Measurements from ENCODE around the gene MYMK. TPM values are rescaled to one million over a fixed set of nuclear protein-coding genes. Genes with fewer than 3 reads are reported as not detected.

The MYMK gene, protein sequence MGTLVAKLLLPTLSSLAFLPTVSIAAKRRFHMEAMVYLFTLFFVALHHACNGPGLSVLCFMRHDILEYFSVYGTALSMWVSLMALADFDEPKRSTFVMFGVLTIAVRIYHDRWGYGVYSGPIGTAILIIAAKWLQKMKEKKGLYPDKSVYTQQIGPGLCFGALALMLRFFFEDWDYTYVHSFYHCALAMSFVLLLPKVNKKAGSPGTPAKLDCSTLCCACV
- total RNA-seq = not detected

GRCh38 chr9:133524679-133525228 lies at the start of gene MYMK:
Gene MYMK, minus strand, starts transcription at chr9:133524959. Its CDS starts 115 bp downstream, at chr9:133524844.
- intact Hi-C loops (cut with DNase I) = no loop called here

DNA sequence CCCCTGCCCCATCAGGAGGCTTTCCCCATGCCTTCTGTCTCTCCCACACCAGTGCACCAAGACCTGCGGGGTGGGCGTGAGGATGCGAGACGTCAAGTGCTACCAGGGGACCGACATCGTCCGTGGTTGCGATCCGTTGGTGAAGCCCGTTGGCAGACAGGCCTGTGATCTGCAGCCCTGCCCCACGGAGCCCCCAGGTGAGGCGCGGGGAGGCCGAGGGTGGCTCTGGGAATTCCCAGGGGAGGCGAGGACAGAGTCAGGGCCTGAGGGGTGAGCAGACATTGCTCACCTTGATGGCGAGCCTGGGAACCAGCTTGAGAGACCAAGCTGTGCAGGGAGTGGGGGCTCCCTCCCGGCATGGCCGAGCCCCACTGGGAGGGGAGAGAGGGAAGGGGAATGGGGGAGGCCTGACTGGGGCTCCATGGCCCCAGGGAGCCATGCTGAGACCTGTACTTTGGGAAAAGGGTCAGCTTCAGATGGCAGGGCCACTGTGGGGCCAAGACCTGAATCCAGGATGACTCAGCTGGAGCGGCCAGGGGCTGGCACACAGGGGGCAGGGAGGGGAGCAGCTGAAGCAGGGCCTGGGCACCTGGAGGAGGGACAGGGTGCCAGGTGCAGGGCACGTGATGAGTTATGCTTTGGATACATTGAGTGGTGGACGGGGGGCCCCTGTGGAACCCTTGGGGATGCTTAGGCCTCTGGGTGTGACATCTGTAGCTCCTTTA lies 49.2 kb upstream of the MYMK start:
- Histone ChIP-seq H3K4me3 (no peak overlapping the region), H3K27ac (no peak overlapping the region), H3K27me3 (no peaks in the 10 kb centered on the region), H3K9me3 (no peaks in the 10 kb centered on the region), H3K4me1 (peaks cover 17% of the 10 kb centered on the region), H3K36me3 (no peaks in the 10 kb centered on the region)
- intact Hi-C loops (cut with DNase I) = no loop called here
- DNase-seq (ENCODE audit: extremely low spot score in 2 of 2) = no peak
- no peak for TF ChIP-seq POLR2A (IDR thresholded peaks at IDR 0.05)

More at GRCh38 chr9:133524679-133525228, at the start of gene MYMK:
- Histone ChIP-seq H3K27me3 (no peaks in the 10 kb centered on the region), H3K4me1 (peaks cover 24% of the 10 kb centered on the region), H3K4me3 (no peak within 1 kb of the TSS), H3K27ac (no peak within 1 kb of the TSS), H3K36me3 (no peaks in the 10 kb centered on the region), H3K9me3 (no peaks in the 10 kb centered on the region)
- DNase-seq (ENCODE audit: extremely low spot score in 2 of 2) = no peak
- no peak for TF ChIP-seq POLR2AphosphoS5 (IDR thresholded peaks at IDR 0.05; ENCODE audit: insufficient read depth in 1 of 2, low read depth in 1 of 2)
- TF ChIP-seq CTCF (IDR thresholded peaks at IDR 0.05) = no peak
- TF ChIP-seq POLR2A (IDR thresholded peaks at IDR 0.05) = no peak

DNA sequence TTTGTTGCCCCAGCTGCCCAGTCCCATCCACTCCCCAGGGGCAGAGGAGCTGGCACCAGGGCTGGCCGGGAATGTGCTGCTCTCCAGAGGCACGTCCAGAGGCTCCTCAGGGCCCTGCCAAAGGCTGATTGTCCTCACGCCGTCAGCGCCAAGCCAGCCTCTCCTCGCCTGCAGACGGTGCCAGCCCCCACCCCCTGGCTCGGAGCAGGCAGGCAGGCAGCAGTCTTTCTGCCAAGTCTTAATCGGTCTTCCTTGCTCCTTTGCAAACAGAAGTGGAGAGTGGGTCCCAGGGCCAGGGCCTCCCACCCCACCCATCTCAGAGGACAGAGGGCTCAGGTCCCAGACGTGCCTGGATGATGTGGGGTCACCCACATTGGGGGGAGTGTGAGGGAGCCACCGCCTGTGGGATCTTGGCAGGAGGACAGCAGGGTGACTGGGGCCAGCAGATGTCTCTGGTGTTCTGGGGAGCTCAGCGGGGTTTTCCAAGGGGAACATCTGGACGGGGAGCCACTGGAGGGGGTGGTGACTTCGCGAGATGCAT lies 48.1 kb upstream of the MYMK start:
- DNase-seq (ENCODE audit: extremely low spot score in 2 of 2) = no peak
- TF ChIP-seq CTCF (IDR thresholded peaks at IDR 0.05) (no peak), POLR2A (IDR thresholded peaks at IDR 0.05) (no peak), POLR2AphosphoS5 (IDR thresholded peaks at IDR 0.05; ENCODE audit: insufficient read depth in 1 of 2, low read depth in 1 of 2) (no peak)
- no peak overlapping the region for H3K4me3 ChIP-seq
- H3K27me3 ChIP-seq = no peaks in the 10 kb centered on the region
- intact Hi-C loops (cut with DNase I) = no loop called here
- H3K36me3 ChIP-seq = no peaks in the 10 kb centered on the region
- H3K27ac ChIP-seq = no peak overlapping the region
- H3K4me1 ChIP-seq = peaks cover 17% of the 10 kb centered on the region
- no peaks in the 10 kb centered on the region for H3K9me3 ChIP-seq

DNA sequence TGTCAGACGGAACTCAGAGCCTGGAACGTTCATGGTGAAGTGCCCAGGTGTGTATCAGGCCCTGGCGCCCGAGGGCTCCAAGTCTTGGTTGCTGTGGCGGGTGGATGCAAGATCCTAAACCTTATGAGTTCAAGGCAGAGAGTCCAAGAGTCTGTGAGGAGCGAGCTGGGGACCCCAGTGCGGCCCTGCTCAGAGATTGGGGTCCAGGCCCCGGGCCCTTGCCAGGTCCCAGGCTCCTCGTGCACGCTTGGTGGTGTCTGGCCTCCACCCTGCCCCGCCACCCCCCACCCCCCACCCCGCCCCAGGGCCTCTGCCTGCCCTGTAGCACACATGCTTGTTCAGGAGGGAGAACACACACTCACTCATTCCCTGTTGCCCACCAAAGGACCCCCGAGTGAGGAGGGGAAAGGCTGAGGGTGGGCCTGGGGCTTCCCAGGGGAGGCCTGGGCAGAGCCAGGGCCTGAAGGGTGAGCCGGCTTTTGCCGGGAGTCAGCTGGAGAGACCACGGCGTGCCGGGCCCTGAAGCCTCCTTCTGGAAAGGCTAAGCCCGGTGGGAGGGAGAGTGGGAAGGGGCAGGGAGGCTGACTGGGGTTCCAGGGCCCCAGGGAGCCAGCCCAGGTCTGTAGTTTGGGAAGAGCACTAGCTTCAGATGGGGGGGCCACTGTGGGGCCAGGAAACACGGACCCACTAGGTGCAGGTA lies 47.3 kb upstream of the MYMK start:
- TF ChIP-seq POLR2AphosphoS5 (IDR thresholded peaks at IDR 0.05; ENCODE audit: insufficient read depth in 1 of 2, low read depth in 1 of 2) = no peak
- no peak for TF ChIP-seq CTCF (IDR thresholded peaks at IDR 0.05)
- TF ChIP-seq POLR2A (IDR thresholded peaks at IDR 0.05) = no peak
- intact Hi-C loops (cut with DNase I) = no loop called here
- Histone ChIP-seq H3K36me3 (no peaks in the 10 kb centered on the region), H3K4me3 (no peak overlapping the region), H3K27ac (no peak overlapping the region), H3K27me3 (no peaks in the 10 kb centered on the region), H3K9me3 (no peaks in the 10 kb centered on the region), H3K4me1 (peaks cover 17% of the 10 kb centered on the region)
- DNase-seq (ENCODE audit: extremely low spot score in 2 of 2) = no peak

- H3K4me1 ChIP-seq = peaks cover 12% of the 10 kb centered on the region
- intact Hi-C loops (cut with DNase I) = no loop called here
- DNase-seq (ENCODE audit: extremely low spot score in 2 of 2) = no peak
- no peaks in the 10 kb centered on the region for H3K9me3 ChIP-seq
- no peak for TF ChIP-seq CTCF (IDR thresholded peaks at IDR 0.05)
- no peak overlapping the region for H3K27ac ChIP-seq
- no peaks in the 10 kb centered on the region for H3K36me3 ChIP-seq
- no peaks in the 10 kb centered on the region for H3K27me3 ChIP-seq
- H3K4me3 ChIP-seq = no peak overlapping the region
Observed at GRCh38 chr9:133571391-133571890, 46.7 kb upstream of the MYMK start.
